HUES48 (cell line): ENCODE results near the gene HLA-DOA.

Experiments
- H3K27ac ChIP-seq: one replicate; pipeline ENCODE4 v1.7.0; 2013; ENCODE audit warnings: low read depth, low read length, inconsistent platforms
- H3K27me3 ChIP-seq: 2 replicates; pipeline ENCODE4 v1.6.1; 2013; ENCODE audit warnings: mild to moderate bottlenecking, low read length; ENCODE audit not compliant: control insufficient read depth, insufficient read depth
- H3K36me3 ChIP-seq: 2 replicates; pipeline ENCODE4 v1.6.1; 2013; ENCODE audit warnings: low read length; ENCODE audit not compliant: control insufficient read depth, insufficient read depth
- H3K4me1 ChIP-seq: 2 replicates; pipeline ENCODE4 v1.6.1; 2013; ENCODE audit warnings: mild to moderate bottlenecking, low read length; ENCODE audit not compliant: control insufficient read depth, insufficient read depth
- H3K4me3 ChIP-seq: 2 replicates; pipeline ENCODE4 v1.5.1; 2013; ENCODE audit warnings: mild to moderate bottlenecking, low read depth, low read length
- H3K9ac ChIP-seq: 2 replicates; pipeline ENCODE4 v1.6.1; 2013; ENCODE audit warnings: mild to moderate bottlenecking, low read depth, low read length, moderate library complexity
- H3K9me3 ChIP-seq: 2 replicates; pipeline ENCODE4 v1.6.1; 2013; ENCODE audit warnings: low read length; ENCODE audit not compliant: control insufficient read depth, insufficient read depth

HLA-DOA gene

GRCh38 chr6:33029328-33030184, 20.2 kb upstream of the HLA-DOA start:
- H3K9me3 ChIP-seq: no peaks in the 10 kb centered on the region
- no peak overlapping the region for H3K9ac ChIP-seq
- no peaks in the 10 kb centered on the region for H3K27me3 ChIP-seq
- no peaks in the 10 kb centered on the region for H3K36me3 ChIP-seq
- H3K4me1 ChIP-seq: no peaks in the 10 kb centered on the region
- H3K4me3 ChIP-seq: no peak overlapping the region
- no peak overlapping the region for H3K27ac ChIP-seq

- no peaks in the 10 kb centered on the region for H3K27me3 ChIP-seq
Measured at GRCh38 chr6:33028220-33028849, 18.9 kb upstream of the HLA-DOA start.

GRCh38 chr6:33024521-33024920, 15.1 kb upstream of the HLA-DOA start:
- Histone ChIP-seq H3K9ac (no peak overlapping the region), H3K27ac (no peak overlapping the region), H3K36me3 (no peaks in the 10 kb centered on the region), H3K4me3 (no peak overlapping the region), H3K4me1 (no peaks in the 10 kb centered on the region), H3K27me3 (no peaks in the 10 kb centered on the region), H3K9me3 (no peaks in the 10 kb centered on the region)

More at GRCh38 chr6:33028220-33028849, 18.9 kb upstream of the HLA-DOA start:
- H3K36me3 ChIP-seq: no peaks in the 10 kb centered on the region
- H3K9ac ChIP-seq: no peak overlapping the region
- no peaks in the 10 kb centered on the region for H3K9me3 ChIP-seq
- H3K4me1 ChIP-seq: no peaks in the 10 kb centered on the region
- no peak overlapping the region for H3K4me3 ChIP-seq
- no peak overlapping the region for H3K27ac ChIP-seq

GRCh38 chr6:33023536-33023935, 14.1 kb upstream of the HLA-DOA start:
- Histone ChIP-seq H3K9me3 (no peaks in the 10 kb centered on the region), H3K9ac (no peak overlapping the region), H3K27me3 (no peaks in the 10 kb centered on the region), H3K36me3 (no peaks in the 10 kb centered on the region), H3K27ac (no peak overlapping the region), H3K4me3 (no peak overlapping the region), H3K4me1 (no peaks in the 10 kb centered on the region)

- Histone ChIP-seq H3K36me3 (no peaks in the 10 kb centered on the region), H3K4me1 (no peaks in the 10 kb centered on the region), H3K9me3 (no peaks in the 10 kb centered on the region), H3K27ac (no peak overlapping the region), H3K4me3 (no peak overlapping the region), H3K27me3 (no peaks in the 10 kb centered on the region; the same call in 1 of the 2 replicates), H3K9ac (no peak overlapping the region)
Measured at GRCh38 chr6:33021917-33022316, 12.5 kb upstream of the HLA-DOA start.

- Histone ChIP-seq H3K9ac (no peak overlapping the region), H3K4me1 (peaks cover 5% of the 10 kb centered on the region; the same call in 1 of the 2 replicates), H3K9me3 (no peaks in the 10 kb centered on the region), H3K4me3 (no peak overlapping the region), H3K27me3 (no peaks in the 10 kb centered on the region; the same call in 1 of the 2 replicates), H3K36me3 (no peaks in the 10 kb centered on the region), H3K27ac (no peak overlapping the region)
Measured at GRCh38 chr6:33019372-33019771, 10.0 kb upstream of the HLA-DOA start.

- H3K27me3 ChIP-seq: no peaks in the 10 kb centered on the region; the same call in 1 of the 2 replicates
- H3K4me3 ChIP-seq: no peak overlapping the region
- no peak overlapping the region for H3K9ac ChIP-seq
- no peaks in the 10 kb centered on the region for H3K36me3 ChIP-seq
- H3K4me1 ChIP-seq: peaks cover 5% of the 10 kb centered on the region; the same call in 1 of the 2 replicates
- H3K27ac ChIP-seq: no peak overlapping the region
- H3K9me3 ChIP-seq: no peaks in the 10 kb centered on the region
Measured at GRCh38 chr6:33018904-33019303, 9.5 kb upstream of the HLA-DOA start.

GRCh38 chr6:33018418-33018817, 9.0 kb upstream of the HLA-DOA start:
- H3K27ac ChIP-seq: no peak overlapping the region
- no peaks in the 10 kb centered on the region; the same call in 1 of the 2 replicates for H3K27me3 ChIP-seq
- no peaks in the 10 kb centered on the region for H3K36me3 ChIP-seq
- peaks cover 5% of the 10 kb centered on the region; the same call in 1 of the 2 replicates for H3K4me1 ChIP-seq
- H3K9ac ChIP-seq: no peak overlapping the region
- H3K9me3 ChIP-seq: no peaks in the 10 kb centered on the region
- H3K4me3 ChIP-seq: no peak overlapping the region

- H3K9ac ChIP-seq: no peak overlapping the region
- no peaks in the 10 kb centered on the region; the same call in 1 of the 2 replicates for H3K27me3 ChIP-seq
- H3K4me1 ChIP-seq: peaks cover 5% of the 10 kb centered on the region; the same call in 1 of the 2 replicates
Measured at GRCh38 chr6:33017694-33018353, 8.4 kb upstream of the HLA-DOA start.

GRCh38 chr6:33017018-33017417, 7.6 kb upstream of the HLA-DOA start:
- H3K9me3 ChIP-seq: no peaks in the 10 kb centered on the region
- H3K4me1 ChIP-seq: peaks cover 5% of the 10 kb centered on the region; the same call in 1 of the 2 replicates
- H3K27me3 ChIP-seq: no peaks in the 10 kb centered on the region; the same call in 1 of the 2 replicates
- no peaks in the 10 kb centered on the region for H3K36me3 ChIP-seq
- no peak overlapping the region for H3K9ac ChIP-seq
- no peak overlapping the region for H3K27ac ChIP-seq
- H3K4me3 ChIP-seq: no peak overlapping the region

More at GRCh38 chr6:33017694-33018353, 8.4 kb upstream of the HLA-DOA start:
- no peak overlapping the region for H3K4me3 ChIP-seq
- H3K27ac ChIP-seq: no peak overlapping the region
- no peaks in the 10 kb centered on the region for H3K36me3 ChIP-seq
- H3K9me3 ChIP-seq: no peaks in the 10 kb centered on the region
